IPS-18c (cell line): ENCODE measurements around the gene DEFB124.
"Not testable (repeated sequence)": the region's sequence is repeated elsewhere in the genome, so short reads cannot be mapped to it uniquely, and the experiment has no call there.

ENCODE experiments used
- H3K4me3 ChIP-seq: 2 replicates; pipeline ENCODE4 v1.7.0; 2013; ENCODE audit warnings: low read depth, mild to moderate bottlenecking, low read length, moderate library complexity; ENCODE audit not compliant: insufficient read depth
- H3K9me3 ChIP-seq: one replicate; pipeline ENCODE4 v1.6.1; 2013; ENCODE audit warnings: mild to moderate bottlenecking, low read length, moderate library complexity; ENCODE audit not compliant: control insufficient read depth, insufficient read depth

The DEFB124 gene

GRCh38 chr20:31474758-31475427 is at the start of gene DEFB124, which contains the start of gene REM1:
Gene DEFB124, minus strand, starts transcription at chr20:31475127. Its CDS starts 2,114 bp downstream, at chr20:31473013.
Gene REM1, plus strand, starts transcription at chr20:31475288. Its CDS starts 1,158 bp downstream, at chr20:31476446.
- Histone ChIP-seq H3K9me3 (no peaks in the 10 kb centered on the region), H3K4me3 (peak within 1 kb of the TSS; percentile 71)

GRCh38 chr20:31523361-31524283 is 48.7 kb upstream of the DEFB124 start:
- Histone ChIP-seq H3K9me3 (no peaks in the 10 kb centered on the region), H3K4me3 (no peak overlapping the region)

GRCh38 chr20:31522731-31523130 is 47.8 kb upstream of the DEFB124 start:
- H3K4me3 ChIP-seq, result no peak overlapping the region
- no peaks in the 10 kb centered on the region for H3K9me3 ChIP-seq

GRCh38 chr20:31521267-31521666 is 46.3 kb upstream of the DEFB124 start:
- not testable (repeated sequence) for H3K4me3 ChIP-seq, H3K9me3 ChIP-seq

- H3K9me3 ChIP-seq, result no peaks in the 10 kb centered on the region
- no peak overlapping the region for H3K4me3 ChIP-seq
Measured at GRCh38 chr20:31517373-31517772, 42.4 kb upstream of the DEFB124 start.

GRCh38 chr20:31516651-31517050 is 41.7 kb upstream of the DEFB124 start:
- no peak overlapping the region for H3K4me3 ChIP-seq
- H3K9me3 ChIP-seq, result no peaks in the 10 kb centered on the region

- Histone ChIP-seq H3K9me3 (no peaks in the 10 kb centered on the region), H3K4me3 (no peak overlapping the region)
Measured at GRCh38 chr20:31516166-31516565, 41.2 kb upstream of the DEFB124 start.

- Histone ChIP-seq H3K4me3 (peak overlapping the region; percentile 83), H3K9me3 (no peaks in the 10 kb centered on the region)
Measured at GRCh38 chr20:31515775-31516107, 40.8 kb upstream of the DEFB124 start.

GRCh38 chr20:31515072-31515774 is 40.3 kb upstream of the DEFB124 start:
- no peaks in the 10 kb centered on the region for H3K9me3 ChIP-seq
- peak overlapping the region; percentile 83 for H3K4me3 ChIP-seq

- H3K4me3 ChIP-seq, result peak within 1 kb of the TSS; percentile 83
- H3K9me3 ChIP-seq, result no peaks in the 10 kb centered on the region
Measured at GRCh38 chr20:31514154-31515071, 39.5 kb upstream of the DEFB124 start, which contains the start of gene HM13. Gene HM13, plus strand, starts transcription at chr20:31514442. Its CDS starts 110 bp downstream, at chr20:31514552.

GRCh38 chr20:31508517-31509244 is 33.8 kb upstream of the DEFB124 start:
- Histone ChIP-seq H3K4me3 (no peak overlapping the region), H3K9me3 (no peaks in the 10 kb centered on the region)

- no peak overlapping the region for H3K4me3 ChIP-seq
- H3K9me3 ChIP-seq, result no peaks in the 10 kb centered on the region
Measured at GRCh38 chr20:31505903-31506302, 31.0 kb upstream of the DEFB124 start.

GRCh38 chr20:31502884-31503673 is 28.2 kb upstream of the DEFB124 start:
- H3K4me3 ChIP-seq, result not testable (repeated sequence)

GRCh38 chr20:31500527-31500926 is 25.6 kb upstream of the DEFB124 start:
- no peaks in the 10 kb centered on the region for H3K9me3 ChIP-seq
- H3K4me3 ChIP-seq, result no peak overlapping the region

More at GRCh38 chr20:31502884-31503673, 28.2 kb upstream of the DEFB124 start:
- not testable (repeated sequence) for H3K9me3 ChIP-seq

GRCh38 chr20:31497838-31498540 is 23.1 kb upstream of the DEFB124 start:
- Histone ChIP-seq H3K9me3 (no peaks in the 10 kb centered on the region), H3K4me3 (no peak overlapping the region)
